NK-92 (cell line): ENCODE measurements around the gene SLC4A2.
"Not testable (repeated sequence)": the region's sequence is repeated elsewhere in the genome, so short reads cannot be mapped to it uniquely, and the experiment has no call there.

Source experiments
- DNase-seq: peaks from one replicate; lab custom pipeline; 2025; ENCODE audit not compliant: unreplicated experiment; lab: John Stamatoyannopoulos, UW

The SLC4A2 gene

DNA sequence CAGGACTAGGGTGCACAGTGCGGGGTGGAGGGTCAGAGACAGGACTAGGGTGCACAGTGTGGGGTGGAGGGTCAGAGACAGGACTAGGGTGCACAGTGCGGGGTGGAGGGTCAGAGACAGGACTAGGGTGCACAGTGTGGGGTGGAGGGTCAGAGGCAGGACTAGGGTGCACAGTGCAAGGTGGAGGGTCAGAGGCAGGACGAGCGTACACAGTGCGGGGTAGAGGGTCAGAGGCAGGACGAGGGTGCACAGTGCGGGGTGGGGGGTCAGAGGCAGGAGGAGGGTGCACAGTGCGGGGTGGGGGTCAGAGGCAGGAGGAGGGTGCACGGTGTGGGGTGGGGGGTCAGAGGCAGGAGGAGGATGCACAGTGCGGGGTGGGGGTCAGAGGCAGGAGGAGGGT lies 15.9 kb upstream of the SLC4A2 start:
- not testable (repeated sequence) for DNase-seq

- DNase-seq: no peak
These were observed 15.4 kb upstream of the SLC4A2 start for GRCh38 chr7:151043959-151044358.

- DNase-seq: no peak
These were observed 14.1 kb upstream of the SLC4A2 start for GRCh38 chr7:151045262-151045661.

- DNase-seq: no peak
These were observed 13.4 kb upstream of the SLC4A2 start for GRCh38 chr7:151045967-151046366.

GRCh38 chr7:151046603-151047573 lies 12.5 kb upstream of the SLC4A2 start:
- no peak for DNase-seq

GRCh38 chr7:151047976-151048815 lies 11.2 kb upstream of the SLC4A2 start, which contains the start of gene ASIC3:
Gene ASIC3, plus strand, starts transcription at chr7:151048531. Its CDS starts 355 bp downstream, at chr7:151048886.
- no peak for DNase-seq

- no peak for DNase-seq
These were observed 10.4 kb upstream of the SLC4A2 start for GRCh38 chr7:151048911-151049463.

- no peak for DNase-seq
These were observed 8.3 kb upstream of the SLC4A2 start for GRCh38 chr7:151051108-151051507.

- no peak for DNase-seq
These were observed 6.3 kb upstream of the SLC4A2 start for GRCh38 chr7:151053096-151053495.

DNA sequence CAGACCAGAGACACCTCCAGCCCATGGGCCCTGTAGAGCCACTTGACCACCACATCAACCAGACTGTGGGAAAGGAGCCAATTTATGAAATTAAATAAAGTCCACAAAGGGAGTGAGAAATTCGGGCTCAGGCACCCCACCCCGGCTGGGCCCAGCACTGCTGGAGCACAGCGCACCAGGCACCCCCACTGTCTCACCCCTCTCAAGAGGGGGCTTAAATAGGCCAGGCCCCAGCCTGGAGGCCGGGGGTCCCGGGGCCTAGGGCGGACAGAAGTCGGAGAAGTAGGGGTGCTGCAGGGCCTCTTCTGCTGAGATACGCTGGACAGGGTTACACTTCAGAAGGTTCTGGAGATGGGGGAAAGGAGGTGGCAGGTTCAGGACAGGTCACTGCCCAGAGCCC lies 5.6 kb upstream of the SLC4A2 start:
- DNase-seq: no peak

DNA sequence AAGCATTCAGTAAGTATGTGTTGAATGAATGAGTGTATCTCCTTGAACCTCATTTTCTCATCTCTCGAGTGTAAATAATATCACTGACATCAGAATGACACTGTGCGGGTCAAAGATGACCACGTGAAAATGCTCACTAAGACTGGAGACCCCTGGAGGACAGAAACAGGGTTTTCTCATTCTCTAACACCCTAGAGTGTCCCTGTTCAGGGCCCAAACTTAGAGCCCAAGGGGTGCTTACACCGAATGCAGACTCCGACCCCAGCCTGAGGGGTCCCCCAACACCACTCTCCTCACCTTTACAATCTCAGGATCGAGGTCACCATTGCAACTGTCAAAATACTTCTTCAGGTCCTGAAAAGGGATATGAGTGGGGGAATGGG lies 3.1 kb upstream of the SLC4A2 start:
- DNase-seq: no peak

GRCh38 chr7:151056666-151057505 lies 2.5 kb upstream of the SLC4A2 start:
- no peak for DNase-seq

DNA sequence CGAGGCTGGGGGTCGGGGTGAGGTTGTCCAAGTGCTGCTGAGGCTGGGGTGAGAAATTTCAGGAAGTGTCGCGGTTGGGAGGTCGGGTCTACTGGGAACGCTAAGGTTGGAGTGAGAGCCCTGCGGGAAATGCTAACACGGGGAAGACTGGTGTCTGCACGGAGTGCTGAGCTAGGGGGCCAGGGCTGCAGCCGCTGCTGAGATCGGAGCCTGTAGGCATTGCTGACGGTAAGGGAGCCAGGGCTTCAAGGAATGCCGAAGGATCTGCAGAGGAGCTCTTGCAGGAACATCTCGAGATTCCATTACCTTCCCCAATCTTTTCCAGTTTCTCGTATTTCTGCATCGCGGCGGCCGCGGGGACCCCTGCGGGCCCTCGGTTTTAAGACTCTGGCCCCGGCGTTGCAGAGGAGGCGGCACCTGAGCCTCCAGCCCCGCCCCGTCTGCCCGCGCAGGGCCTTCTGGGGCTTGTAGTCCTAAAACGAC lies 1.8 kb upstream of the SLC4A2 start, which contains the start of gene CDK5:
Gene CDK5, minus strand, starts transcription at position 392 of the 483 bp plus-strand sequence. Its CDS starts 49 bp downstream, at position 343.
- no peak for DNase-seq

DNA sequence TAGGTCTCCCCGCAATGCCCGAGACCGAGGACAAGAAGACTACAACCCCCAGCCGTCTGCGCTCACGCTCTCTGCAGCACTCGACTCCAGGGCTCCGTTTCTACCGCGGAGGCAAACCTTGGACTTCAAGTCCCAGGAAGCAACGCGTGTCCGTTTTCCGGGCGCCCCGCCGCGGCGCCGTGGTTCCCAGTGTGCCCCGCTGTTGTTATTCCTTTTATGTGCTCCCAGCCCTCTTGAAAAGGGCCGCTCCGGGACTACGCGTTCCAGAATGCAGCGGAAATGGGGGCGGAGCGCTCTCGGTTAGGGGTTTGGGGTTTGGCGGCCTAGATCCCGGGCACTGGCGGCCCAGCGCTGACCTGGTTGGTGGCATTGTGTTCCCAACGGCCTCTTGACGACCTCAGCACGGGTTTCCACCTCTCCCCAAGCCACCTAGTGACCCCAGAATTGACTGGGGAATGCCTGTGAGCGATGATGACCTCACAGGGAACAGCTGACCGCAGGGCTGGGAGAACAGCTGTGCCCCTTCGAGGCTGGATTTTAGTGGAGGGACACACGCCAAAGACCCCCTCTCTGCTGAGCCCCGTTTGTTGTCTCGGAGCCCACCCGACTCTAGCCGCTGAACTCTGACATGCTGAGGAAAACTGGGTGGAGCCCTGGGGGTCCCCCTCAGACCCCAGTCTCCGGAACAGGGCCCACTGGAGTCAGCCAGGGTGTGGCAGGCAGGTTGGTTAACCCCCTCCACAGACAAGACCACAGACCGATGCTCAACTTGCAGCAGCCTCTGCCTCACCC lies 1.2 kb upstream of the SLC4A2 start:
- DNase-seq: peak; percentile 93

GRCh38 chr7:151058781-151059366 lies 515 bp upstream of the SLC4A2 start:
- no peak for DNase-seq

DNA sequence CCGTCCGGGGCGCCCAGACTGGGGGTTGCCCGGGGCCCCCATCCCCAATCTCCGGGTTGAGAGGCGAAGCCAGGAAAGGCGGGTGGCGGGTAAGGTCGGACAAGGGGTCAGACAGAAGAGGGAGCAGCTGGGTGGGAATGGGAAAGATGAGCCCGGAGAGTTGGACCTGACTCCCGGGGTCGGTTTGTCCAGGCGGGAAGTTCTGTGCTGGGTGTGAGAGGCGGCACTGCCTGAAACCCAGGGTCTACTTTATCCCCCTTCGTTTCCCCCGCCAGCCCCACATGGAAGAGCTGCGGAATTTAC lies 675 bp downstream of the SLC4A2 start:
- DNase-seq: no peak

DNA sequence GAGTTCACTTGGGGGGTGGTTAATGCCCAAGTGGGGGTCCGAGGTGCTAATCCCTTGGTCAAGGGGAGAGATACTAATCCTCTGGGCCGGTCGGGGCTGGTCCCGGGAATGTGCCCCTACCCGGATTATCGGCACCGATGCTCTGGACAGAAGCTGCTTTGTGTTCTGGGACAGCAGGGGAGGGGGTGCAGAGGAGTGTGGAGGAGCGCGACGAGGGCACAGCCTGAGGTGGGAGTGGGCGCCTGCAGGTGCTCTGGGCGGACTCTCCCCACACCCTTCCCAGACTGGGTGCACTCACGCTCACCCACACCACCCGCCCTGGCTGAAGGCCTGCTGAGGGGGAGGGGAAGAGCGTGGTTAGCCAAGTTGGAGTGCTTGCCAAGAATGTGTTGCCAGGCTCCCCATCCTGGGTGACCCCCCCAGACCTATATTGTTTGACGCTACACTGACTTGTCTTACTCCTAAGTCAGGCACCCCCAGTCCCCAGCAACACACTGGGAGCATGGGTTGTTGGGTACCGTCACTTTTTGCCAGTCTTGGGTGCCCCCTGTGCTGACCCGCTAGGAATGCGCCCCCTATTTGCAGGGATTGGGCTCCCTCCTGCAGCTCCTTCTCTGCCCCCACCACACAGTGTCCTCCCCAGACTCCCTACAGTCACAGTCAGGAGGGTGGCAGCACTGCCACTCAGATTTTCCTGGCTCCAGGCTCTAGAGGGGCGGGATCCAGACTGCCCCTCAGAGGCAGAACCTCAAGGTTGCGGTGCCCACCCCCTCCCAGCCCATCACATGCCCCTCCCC lies 1.2 kb downstream of the SLC4A2 start:
- no peak for DNase-seq
